Measurements from ENCODE around the gene ADD1.
"Not testable (repeated sequence)": the region's sequence is repeated elsewhere in the genome, so short reads cannot be mapped to it uniquely, and the experiment has no call there.

The ADD1 gene

DNA sequence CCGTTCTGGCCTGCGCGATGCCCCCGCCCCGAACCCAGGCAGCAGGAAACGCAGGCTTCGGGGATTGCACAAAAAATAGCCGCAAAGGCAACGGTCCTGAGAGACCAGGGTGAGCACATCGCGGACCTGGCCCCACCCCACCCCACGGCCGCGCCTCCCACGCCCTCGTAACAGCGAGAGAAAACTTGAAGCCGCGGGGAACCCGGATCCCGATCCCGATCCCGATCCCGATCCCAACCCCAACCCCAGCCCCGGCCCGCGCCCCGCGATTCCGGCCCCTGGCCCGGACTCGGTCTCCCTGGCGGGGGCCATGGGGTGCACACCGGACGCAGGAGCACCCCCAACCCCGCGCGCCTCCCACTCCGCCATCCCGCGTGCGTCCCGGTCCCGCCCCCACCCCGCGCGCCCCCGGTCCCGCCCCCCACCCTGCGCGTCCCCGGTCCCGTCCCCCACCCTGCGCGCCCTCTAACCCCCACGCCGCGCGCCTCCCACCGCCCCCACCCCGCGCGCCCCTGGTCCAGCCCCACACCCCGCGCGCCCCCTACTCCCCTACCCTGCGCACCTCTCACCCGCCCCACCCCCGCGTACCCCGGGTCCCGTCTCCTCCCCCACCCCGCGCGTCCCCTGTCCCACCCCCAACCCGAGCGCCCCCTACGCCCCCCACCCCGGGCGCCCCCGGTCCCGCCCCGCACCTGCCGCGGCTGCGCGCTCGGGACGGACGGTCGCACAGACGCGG, 90.6 kb downstream of the ADD1 start:
- peak; percentile 33 to 49 (median 40) for DNase-seq
- Histone ChIP-seq H3K4me1 (ENCODE audit: control insufficient read depth, insufficient read depth, low read length, poor library complexity, severe bottlenecking) (peaks cover 59% of the 10 kb centered on the region), H3K9me3 (ENCODE audit: control insufficient read depth, low read length) (no peaks in the 10 kb centered on the region), H3K27ac (ENCODE audit: insufficient read depth, low read length, poor library complexity, severe bottlenecking) (peak overlapping the region; percentile 90), H3K36me3 (ENCODE audit: control insufficient read depth, insufficient read depth, low read length) (peaks cover 26% of the 10 kb centered on the region), H3K27me3 (replicated peaks; ENCODE audit: control insufficient read depth, insufficient read depth, low read length, poor library complexity, severe bottlenecking) (no peaks in the 10 kb centered on the region), H3K4me3 (ENCODE audit: insufficient read depth, low read depth, low read length, poor library complexity, severe bottlenecking) (peak overlapping the region; percentile 97)

DNA sequence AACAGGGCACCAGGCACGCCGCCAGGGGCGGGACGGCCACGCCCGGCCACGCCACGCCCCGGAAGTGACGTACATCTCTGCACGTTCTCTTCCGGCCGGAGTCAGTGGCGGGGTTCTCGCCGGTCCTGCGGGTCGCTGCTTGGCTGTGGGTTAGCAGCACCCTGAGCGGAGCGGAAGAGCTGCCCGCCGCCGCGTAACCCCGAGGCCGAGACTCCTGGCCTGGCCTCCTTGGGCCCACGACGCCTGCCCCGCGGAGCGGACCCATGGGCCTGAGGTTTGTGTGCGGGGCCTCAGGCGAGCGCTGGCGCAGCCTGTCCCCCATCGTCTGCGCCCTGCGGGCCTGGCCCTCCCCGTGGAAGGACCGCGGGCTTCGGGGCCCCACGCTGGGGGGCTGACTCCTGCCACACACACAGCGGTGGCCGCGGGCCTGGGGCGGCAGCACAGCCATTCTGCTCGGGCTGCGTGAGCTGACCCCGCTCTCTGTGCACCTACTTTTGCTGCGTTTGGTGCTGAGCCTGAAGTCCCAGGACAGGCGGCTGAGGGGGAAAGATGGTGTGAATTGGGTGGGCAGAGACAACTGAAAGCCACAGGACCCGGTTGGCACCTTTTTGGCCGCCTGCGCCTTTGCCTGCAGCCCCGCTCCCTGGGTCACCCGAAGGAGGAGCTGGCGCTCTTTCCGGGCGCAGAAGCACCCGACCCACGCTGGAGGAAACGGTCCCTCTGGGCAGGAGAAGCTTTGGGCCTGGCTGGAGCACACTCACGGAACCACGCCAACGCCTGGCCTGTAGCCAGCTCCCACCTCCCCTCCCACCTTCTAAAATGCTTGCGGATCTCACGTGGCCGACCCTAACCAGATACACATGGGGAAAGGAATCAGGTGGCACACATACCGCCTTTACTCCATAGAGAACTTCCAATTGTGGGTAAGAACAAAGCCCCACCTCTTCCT, 91.4 kb downstream of the ADD1 start:
- H3K36me3 ChIP-seq (ENCODE audit: control insufficient read depth, insufficient read depth, low read length) = peaks cover 26% of the 10 kb centered on the region

DNA sequence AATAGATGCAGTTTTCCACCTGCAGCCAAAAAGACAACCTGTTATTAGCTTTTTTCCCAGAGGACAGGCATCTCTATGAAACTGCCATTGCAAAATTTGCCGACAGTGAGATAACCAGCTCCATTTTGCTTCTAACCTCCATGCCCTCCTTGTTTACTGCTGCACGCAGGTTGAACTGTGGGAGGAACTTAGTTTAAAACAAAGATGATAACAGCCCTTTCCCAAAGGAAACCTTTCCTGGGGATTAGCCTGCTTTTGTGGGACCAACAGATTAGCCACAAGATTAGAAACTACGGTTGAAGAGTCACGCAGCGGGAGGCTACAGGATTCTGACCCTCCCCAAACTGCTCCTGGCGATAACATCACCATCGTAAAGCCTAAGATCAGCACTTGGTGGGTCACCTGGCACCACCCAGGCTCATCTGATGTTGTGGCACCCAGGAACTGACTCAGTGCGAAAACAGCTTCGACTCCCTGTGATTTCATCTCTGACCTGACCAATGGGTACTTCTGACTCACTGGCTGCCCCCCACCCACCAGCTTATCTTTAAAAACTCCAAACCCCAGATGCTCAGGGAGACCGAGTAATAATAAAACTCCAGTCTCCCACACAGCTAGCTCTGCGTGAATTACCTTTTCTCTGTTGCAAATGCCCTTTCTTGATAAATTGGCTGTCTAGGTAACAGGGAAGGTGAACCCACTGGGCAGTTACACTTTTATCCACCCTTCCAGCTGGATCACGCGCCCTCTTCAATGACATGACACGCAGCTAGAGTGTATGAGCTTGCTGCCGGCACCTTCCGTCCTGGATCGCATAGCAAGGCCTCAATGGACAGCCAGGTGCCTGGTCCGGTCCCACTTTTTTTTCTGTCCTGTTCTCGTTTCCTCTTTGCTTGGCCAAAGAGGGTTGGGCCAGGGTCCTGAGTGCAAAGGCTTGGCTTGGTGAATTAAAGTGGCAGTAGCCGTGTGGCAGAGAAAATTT, 92.4 kb downstream of the ADD1 start:
- Histone ChIP-seq H3K4me1 (ENCODE audit: control insufficient read depth, insufficient read depth, low read length, poor library complexity, severe bottlenecking) (peaks cover 57% of the 10 kb centered on the region), H3K27me3 (replicated peaks; ENCODE audit: control insufficient read depth, insufficient read depth, low read length, poor library complexity, severe bottlenecking) (no peaks in the 10 kb centered on the region), H3K27ac (ENCODE audit: insufficient read depth, low read length, poor library complexity, severe bottlenecking) (peak overlapping the region; percentile 90), H3K9me3 (ENCODE audit: control insufficient read depth, low read length) (no peaks in the 10 kb centered on the region), H3K36me3 (ENCODE audit: control insufficient read depth, insufficient read depth, low read length) (peaks cover 32% of the 10 kb centered on the region), H3K4me3 (ENCODE audit: insufficient read depth, low read depth, low read length, poor library complexity, severe bottlenecking) (peak overlapping the region; percentile 97)
- peak; percentile 37 to 66 (median 56) for DNase-seq

More for the DNA sequence above, 91.4 kb downstream of the ADD1 start:
- peak overlapping the region; percentile 97 for H3K4me3 ChIP-seq (ENCODE audit: insufficient read depth, low read depth, low read length, poor library complexity, severe bottlenecking)
- peaks cover 59% of the 10 kb centered on the region for H3K4me1 ChIP-seq (ENCODE audit: control insufficient read depth, insufficient read depth, low read length, poor library complexity, severe bottlenecking)
- H3K9me3 ChIP-seq (ENCODE audit: control insufficient read depth, low read length) = no peaks in the 10 kb centered on the region
- no peaks in the 10 kb centered on the region for H3K27me3 ChIP-seq (replicated peaks; ENCODE audit: control insufficient read depth, insufficient read depth, low read length, poor library complexity, severe bottlenecking)
- peak; percentile 91 to 95 (median 93) for DNase-seq
- peak overlapping the region; percentile 90 for H3K27ac ChIP-seq (ENCODE audit: insufficient read depth, low read length, poor library complexity, severe bottlenecking)

DNA sequence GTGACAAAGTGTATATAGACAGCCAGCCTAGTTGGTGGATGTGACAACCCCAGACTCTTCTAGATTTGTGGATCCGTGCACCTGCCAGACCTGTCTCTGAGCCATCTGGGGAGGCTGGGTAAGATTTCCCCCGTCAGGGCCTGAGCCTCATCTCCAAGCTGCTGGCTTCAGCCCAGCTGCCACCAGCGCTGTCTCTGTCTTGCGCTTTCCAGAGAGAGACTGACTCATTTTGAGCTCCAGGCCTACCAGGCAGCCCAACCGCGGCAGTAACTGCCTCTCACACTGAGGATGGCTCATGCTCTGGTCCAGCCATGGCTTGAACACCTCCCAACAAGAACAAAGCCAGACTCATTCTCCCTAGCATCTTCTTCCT, 93.1 kb downstream of the ADD1 start:
- no peak overlapping the region for H3K4me3 ChIP-seq (ENCODE audit: insufficient read depth, low read depth, low read length, poor library complexity, severe bottlenecking)
- peak in 2 of 3 donors; percentile 40 to 53 for DNase-seq
- H3K9me3 ChIP-seq (ENCODE audit: control insufficient read depth, low read length) = no peaks in the 10 kb centered on the region
- peaks cover 34% of the 10 kb centered on the region for H3K36me3 ChIP-seq (ENCODE audit: control insufficient read depth, insufficient read depth, low read length)
- peak overlapping the region; percentile 90 for H3K27ac ChIP-seq (ENCODE audit: insufficient read depth, low read length, poor library complexity, severe bottlenecking)
- peaks cover 50% of the 10 kb centered on the region for H3K4me1 ChIP-seq (ENCODE audit: control insufficient read depth, insufficient read depth, low read length, poor library complexity, severe bottlenecking)
- no peaks in the 10 kb centered on the region for H3K27me3 ChIP-seq (replicated peaks; ENCODE audit: control insufficient read depth, insufficient read depth, low read length, poor library complexity, severe bottlenecking)

DNA sequence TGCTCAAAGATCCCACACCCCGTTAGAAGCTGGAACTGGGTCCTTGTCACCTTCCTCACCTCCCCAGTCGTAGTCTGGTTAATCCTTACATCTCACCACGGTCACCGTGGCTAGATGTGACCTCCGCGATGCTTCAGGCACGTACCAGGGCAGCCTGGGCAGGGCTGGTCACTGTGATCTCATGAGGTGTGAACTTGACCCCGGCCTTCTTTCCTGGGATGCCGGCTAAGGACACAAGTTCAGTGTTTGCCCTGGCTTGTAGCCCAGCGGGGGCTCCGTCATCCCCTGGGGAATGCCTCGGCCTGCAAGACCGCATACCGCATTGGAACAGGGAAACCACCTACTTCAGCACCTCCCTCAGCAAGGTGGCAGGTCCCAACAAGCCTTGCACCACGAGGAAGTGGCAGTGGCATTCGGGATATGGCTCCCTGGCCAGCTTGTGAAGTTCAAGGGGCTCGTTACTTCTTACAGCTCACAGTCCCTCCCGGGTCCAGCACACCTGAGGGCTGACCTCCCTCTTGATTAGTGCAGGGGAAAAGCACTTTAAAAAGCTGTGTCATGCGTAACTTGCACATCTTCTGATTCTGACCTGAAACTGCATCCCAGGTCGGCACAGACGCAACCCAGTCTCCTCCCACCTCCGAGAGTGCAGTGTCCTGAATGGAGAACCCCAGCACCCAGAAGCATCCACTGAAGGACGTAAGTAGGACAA, 93.7 kb downstream of the ADD1 start:
- no peak for DNase-seq
- Histone ChIP-seq H3K36me3 (ENCODE audit: control insufficient read depth, insufficient read depth, low read length) (peaks cover 39% of the 10 kb centered on the region), H3K4me1 (ENCODE audit: control insufficient read depth, insufficient read depth, low read length, poor library complexity, severe bottlenecking) (peaks cover 45% of the 10 kb centered on the region), H3K4me3 (ENCODE audit: insufficient read depth, low read depth, low read length, poor library complexity, severe bottlenecking) (no peak overlapping the region), H3K27ac (ENCODE audit: insufficient read depth, low read length, poor library complexity, severe bottlenecking) (peak overlapping the region; percentile 90), H3K9me3 (ENCODE audit: control insufficient read depth, low read length) (no peaks in the 10 kb centered on the region), H3K27me3 (replicated peaks; ENCODE audit: control insufficient read depth, insufficient read depth, low read length, poor library complexity, severe bottlenecking) (no peaks in the 10 kb centered on the region)

DNA sequence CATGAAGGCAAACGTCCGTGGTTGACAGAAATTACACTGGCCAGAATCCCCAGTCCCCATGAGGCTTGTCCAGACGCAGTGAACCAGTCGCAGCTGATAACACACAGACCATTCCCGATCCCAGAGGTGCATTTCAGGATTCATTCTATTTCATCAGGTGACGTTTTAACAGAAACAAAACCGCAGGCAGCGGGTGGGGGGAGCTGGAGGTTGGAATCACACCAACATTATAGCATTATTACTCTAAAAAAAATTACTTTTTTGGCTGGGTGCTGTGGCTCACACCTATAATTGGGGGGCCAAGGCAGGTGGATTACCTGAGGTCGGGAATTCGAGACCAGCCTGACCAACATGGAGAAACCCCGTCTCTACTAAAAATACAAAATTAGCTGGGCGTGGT, 94.3 kb downstream of the ADD1 start:
- Histone ChIP-seq H3K9me3 (ENCODE audit: control insufficient read depth, low read length) (no peaks in the 10 kb centered on the region), H3K27me3 (replicated peaks; ENCODE audit: control insufficient read depth, insufficient read depth, low read length, poor library complexity, severe bottlenecking) (no peaks in the 10 kb centered on the region), H3K36me3 (ENCODE audit: control insufficient read depth, insufficient read depth, low read length) (peaks cover 46% of the 10 kb centered on the region), H3K4me1 (ENCODE audit: control insufficient read depth, insufficient read depth, low read length, poor library complexity, severe bottlenecking) (peaks cover 38% of the 10 kb centered on the region), H3K4me3 (ENCODE audit: insufficient read depth, low read depth, low read length, poor library complexity, severe bottlenecking) (no peak overlapping the region), H3K27ac (ENCODE audit: insufficient read depth, low read length, poor library complexity, severe bottlenecking) (no peak overlapping the region)
- no peak for DNase-seq

DNA sequence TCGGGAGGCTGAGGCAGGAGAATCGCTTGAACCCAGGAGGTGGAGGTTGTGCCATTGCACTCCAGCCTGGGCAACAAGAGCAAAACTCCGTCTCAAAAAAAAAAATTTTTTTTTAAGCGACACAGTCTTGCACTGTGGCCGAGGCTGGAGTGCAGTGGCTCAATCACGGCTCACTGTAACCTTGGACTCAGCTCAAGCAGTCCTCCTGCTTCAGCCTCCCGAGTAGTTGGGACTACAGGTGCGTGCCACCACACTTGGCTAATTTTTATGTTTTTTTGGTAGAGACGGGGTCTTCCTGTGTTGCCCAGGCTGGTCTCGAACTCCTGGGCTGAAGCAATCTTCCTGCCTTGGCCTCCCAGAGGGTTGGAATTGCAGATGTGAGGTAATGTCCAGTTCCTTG, 94.8 kb downstream of the ADD1 start:
- H3K4me1 ChIP-seq (ENCODE audit: control insufficient read depth, insufficient read depth, low read length, poor library complexity, severe bottlenecking) = peaks cover 34% of the 10 kb centered on the region

DNA sequence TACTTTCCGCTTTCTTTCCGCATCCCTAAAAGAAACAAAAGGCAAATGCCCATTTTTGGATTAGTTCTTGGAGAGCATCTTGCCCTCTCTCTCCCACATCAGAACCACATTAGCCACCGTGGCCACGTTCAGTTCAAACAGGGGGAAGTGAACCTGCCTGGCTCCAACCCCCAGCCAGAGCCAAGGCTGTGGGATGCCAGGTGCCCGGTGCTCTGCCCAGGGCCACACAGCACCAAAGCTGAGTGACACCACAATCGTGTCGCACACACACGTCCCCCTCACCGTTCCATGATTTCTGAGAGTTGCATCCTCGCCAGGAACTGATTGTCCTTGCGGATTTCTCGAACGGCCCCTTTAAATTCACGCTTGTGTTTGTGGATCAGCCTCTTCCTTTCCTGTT, 95.3 kb downstream of the ADD1 start:
- no peak overlapping the region for H3K27ac ChIP-seq (ENCODE audit: insufficient read depth, low read length, poor library complexity, severe bottlenecking)
- peaks cover 29% of the 10 kb centered on the region for H3K4me1 ChIP-seq (ENCODE audit: control insufficient read depth, insufficient read depth, low read length, poor library complexity, severe bottlenecking)
- no peaks in the 10 kb centered on the region for H3K27me3 ChIP-seq (replicated peaks; ENCODE audit: control insufficient read depth, insufficient read depth, low read length, poor library complexity, severe bottlenecking)
- DNase-seq = no peak
- H3K36me3 ChIP-seq (ENCODE audit: control insufficient read depth, insufficient read depth, low read length) = peaks cover 55% of the 10 kb centered on the region
- H3K4me3 ChIP-seq (ENCODE audit: insufficient read depth, low read depth, low read length, poor library complexity, severe bottlenecking) = no peak overlapping the region
- H3K9me3 ChIP-seq (ENCODE audit: control insufficient read depth, low read length) = no peaks in the 10 kb centered on the region

More for the DNA sequence above, 94.8 kb downstream of the ADD1 start:
- not testable (repeated sequence) for H3K27me3 ChIP-seq (replicated peaks; ENCODE audit: control insufficient read depth, insufficient read depth, low read length, poor library complexity, severe bottlenecking); H3K9me3 ChIP-seq (ENCODE audit: control insufficient read depth, low read length); H3K27ac ChIP-seq (ENCODE audit: insufficient read depth, low read length, poor library complexity, severe bottlenecking); DNase-seq; H3K4me3 ChIP-seq (ENCODE audit: insufficient read depth, low read depth, low read length, poor library complexity, severe bottlenecking)
- H3K36me3 ChIP-seq (ENCODE audit: control insufficient read depth, insufficient read depth, low read length) = peaks cover 50% of the 10 kb centered on the region

All from effector memory CD4-positive, alpha-beta T cell (primary cell).